IPS-20b (cell line): Measurements from ENCODE around the gene ZNF594.
A peak's percentile ranks its signal among the peaks of the same experiment; 100 is the strongest.
"Not testable (repeated sequence)": the region's sequence is repeated elsewhere in the genome, so short reads cannot be mapped to it uniquely, and the experiment has no call there.

Experiments used
- H3K27ac ChIP-seq: one replicate; pipeline ENCODE4 v1.5.1; 2013; ENCODE audit warnings: low read length
- H3K27me3 ChIP-seq: 2 replicates; pipeline ENCODE4 v1.6.1; 2013; ENCODE audit warnings: mild to moderate bottlenecking, low read length, inconsistent platforms; ENCODE audit not compliant: insufficient read depth
- H3K36me3 ChIP-seq: 2 replicates; pipeline ENCODE4 v1.6.1; 2013; ENCODE audit warnings: low read depth, mild to moderate bottlenecking, inconsistent platforms, low read length, moderate library complexity; ENCODE audit not compliant: insufficient read depth
- H3K4me1 ChIP-seq: 2 replicates; pipeline ENCODE4 v1.6.1; 2013; ENCODE audit warnings: mild to moderate bottlenecking, control low read depth, inconsistent platforms, low read length, moderate library complexity; ENCODE audit not compliant: insufficient read depth
- H3K4me3 ChIP-seq: 2 replicates; pipeline ENCODE4 v1.5.1; 2013; ENCODE audit warnings: mild to moderate bottlenecking, low read length, inconsistent platforms
- H3K9ac ChIP-seq: 2 replicates; pipeline ENCODE4 v1.6.1; 2013; ENCODE audit warnings: low read depth, mild to moderate bottlenecking, inconsistent platforms, low read length, moderate library complexity
- H3K9me3 ChIP-seq: 2 replicates; pipeline ENCODE4 v1.6.1; 2013; ENCODE audit warnings: mild to moderate bottlenecking, low read depth, low read length, inconsistent platforms; ENCODE audit not compliant: insufficient read depth

ZNF594 gene

DNA sequence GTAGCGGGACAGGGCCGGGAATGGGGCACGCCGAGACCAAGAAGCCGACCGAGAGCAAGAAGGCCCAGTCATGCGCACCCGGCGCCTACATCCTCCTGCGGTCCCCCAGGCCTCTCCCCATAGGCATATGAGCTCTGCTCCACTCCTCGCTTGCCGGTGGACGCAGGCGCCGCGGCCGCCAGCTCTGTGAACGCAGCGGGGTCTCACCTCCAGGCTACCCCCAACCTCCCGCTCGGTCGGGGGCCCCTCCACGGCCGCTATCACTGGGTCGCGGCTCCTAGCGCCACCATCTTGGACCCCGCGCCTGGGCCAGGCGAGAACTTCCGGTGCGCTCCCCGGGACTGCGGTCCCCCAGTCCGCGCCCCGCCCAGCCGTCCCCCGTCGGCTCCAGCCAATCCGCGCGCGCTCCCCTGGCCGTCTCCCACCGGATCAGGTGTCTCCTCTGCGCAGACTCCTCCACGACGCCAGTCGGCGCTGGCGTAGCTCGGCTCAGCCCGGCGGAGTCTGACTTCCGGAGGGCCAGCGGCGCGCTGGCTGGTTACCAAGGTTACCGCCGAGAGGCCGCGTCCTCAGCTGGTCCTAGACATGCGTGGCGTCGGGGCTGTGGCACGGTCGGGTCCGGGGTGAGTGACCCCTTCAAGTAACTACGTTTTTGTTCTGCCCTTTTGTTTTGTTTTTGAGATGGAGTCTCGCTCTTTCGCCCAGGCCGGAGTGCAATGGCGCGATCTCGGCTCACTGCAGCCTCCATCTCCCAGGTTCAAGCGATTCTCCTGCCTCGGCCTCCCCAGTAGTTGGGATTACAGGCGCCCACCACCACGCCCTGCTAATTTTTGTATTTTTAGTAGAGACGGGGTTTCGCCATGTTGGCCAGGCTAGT, at the start of gene ZNF594:
TSS of gene ZNF594 (minus strand) at position 328 of the 877 bp plus-strand sequence. CDS start 7,612 bp downstream, outside the sequence.
- Histone ChIP-seq H3K27me3 (no peaks in the 10 kb centered on the region), H3K9ac (peak within 1 kb of the TSS; percentile 91), H3K27ac (peak within 1 kb of the TSS; percentile 70), H3K4me1 (peaks cover 4% of the 10 kb centered on the region; the same call in 1 of the 2 replicates), H3K4me3 (peak within 1 kb of the TSS; percentile 99), H3K36me3 (peaks cover 32% of the 10 kb centered on the region), H3K9me3 (peaks cover 44% of the 10 kb centered on the region)

DNA sequence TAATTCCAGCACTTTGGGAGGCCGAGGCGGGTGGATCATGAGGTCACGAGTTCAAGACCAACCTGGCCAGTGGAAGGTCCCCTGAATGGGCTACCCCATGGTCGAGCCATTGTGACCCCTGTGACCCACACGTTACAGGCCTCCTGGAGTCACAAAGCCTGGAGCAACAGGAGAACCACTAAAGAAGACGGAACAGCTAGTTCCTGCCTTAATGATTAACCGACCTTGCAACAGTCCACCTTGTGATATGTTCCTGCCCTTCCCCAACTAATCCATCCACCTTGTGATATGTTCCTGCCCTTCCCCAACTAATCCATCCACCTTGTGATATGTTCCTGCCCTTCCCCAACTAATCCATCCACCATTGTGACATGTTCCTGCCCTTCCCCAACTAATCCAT, 48.1 kb upstream of the ZNF594 start:
- not testable (repeated sequence) for H3K27me3 ChIP-seq, H3K36me3 ChIP-seq, H3K9ac ChIP-seq, H3K27ac ChIP-seq, H3K4me1 ChIP-seq, H3K9me3 ChIP-seq, H3K4me3 ChIP-seq

DNA sequence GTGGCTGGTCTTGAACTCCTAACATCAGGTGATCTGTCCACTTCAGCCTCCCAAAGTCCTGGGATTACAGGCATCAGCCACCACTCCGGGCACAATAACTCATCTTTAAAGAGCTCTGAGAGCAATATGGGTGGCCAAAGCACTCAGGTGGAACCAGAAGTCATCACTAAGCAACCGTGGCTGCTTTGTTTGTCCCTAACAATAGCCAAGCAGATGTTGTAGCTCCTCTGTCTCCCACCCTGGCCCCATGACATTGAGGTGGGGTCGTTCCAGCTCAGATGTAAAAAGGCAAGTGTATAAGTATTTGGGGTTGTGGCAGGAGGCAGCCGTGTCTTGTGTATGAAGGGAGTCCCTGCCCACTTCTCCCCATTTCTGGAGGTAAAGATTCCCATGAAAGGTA, 46.7 kb upstream of the ZNF594 start:
- Histone ChIP-seq H3K36me3 (no peaks in the 10 kb centered on the region), H3K4me1 (no peaks in the 10 kb centered on the region), H3K27ac (no peak overlapping the region), H3K9ac (no peak overlapping the region), H3K9me3 (no peaks in the 10 kb centered on the region), H3K4me3 (no peak overlapping the region), H3K27me3 (no peaks in the 10 kb centered on the region)

DNA sequence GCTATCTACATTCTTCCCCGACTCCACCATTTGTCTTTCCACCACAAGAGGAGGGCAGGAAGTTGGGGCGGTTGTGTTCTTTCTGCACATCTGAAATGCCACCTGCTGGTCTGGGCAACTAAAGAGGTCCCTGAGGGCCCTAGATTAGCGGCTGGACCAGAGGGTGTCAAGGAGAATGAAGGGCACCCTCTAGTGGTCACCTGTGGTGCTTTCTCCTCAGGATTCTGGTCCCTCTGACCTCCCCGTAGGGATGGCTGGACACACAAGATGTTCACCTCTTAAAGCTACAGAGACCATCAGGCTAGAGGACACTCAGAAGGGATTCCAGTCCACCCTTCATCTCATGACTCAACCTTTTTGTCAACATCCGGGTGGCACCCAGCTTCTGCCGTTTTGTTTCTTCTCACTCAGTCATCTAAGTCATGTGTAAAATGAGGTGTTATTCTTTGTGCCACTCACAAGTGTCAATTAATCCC, 45.9 kb upstream of the ZNF594 start:
- no peaks in the 10 kb centered on the region for H3K27me3 ChIP-seq
- no peak overlapping the region for H3K9ac ChIP-seq
- H3K36me3 ChIP-seq = no peaks in the 10 kb centered on the region
- H3K4me3 ChIP-seq = no peak overlapping the region
- H3K27ac ChIP-seq = no peak overlapping the region
- no peaks in the 10 kb centered on the region for H3K4me1 ChIP-seq
- no peaks in the 10 kb centered on the region for H3K9me3 ChIP-seq

DNA sequence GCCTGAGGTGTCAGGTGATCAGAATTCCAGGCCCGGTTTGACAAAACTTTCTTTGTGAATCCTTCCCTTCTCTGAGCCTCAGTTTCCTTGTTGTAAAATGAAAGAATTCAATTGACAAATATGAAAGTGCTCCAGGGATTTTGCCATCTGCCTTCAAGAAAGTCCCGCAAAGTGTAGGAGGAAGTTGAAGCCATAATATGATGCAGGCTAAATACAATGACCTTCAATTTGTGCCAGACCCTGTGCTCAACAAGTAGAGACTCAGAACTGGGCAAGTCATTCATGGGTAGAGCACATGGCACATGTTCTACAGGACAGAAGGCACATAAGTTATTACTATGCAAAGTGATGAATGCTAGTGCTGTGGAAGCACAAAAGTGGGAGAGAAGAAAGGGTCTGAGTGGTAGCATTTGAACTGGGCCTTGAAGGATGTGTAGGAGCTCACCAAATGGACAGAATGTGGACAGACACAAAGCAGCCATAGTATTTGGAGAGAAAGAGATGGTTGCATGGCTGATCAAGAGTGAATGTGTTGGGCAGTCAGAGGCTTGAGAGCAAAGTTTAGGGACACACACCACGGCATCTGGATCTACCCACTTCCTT, 45.4 kb upstream of the ZNF594 start:
- H3K9ac ChIP-seq = no peak overlapping the region
- H3K4me1 ChIP-seq = no peaks in the 10 kb centered on the region
- no peaks in the 10 kb centered on the region for H3K27me3 ChIP-seq
- no peaks in the 10 kb centered on the region for H3K36me3 ChIP-seq
- H3K9me3 ChIP-seq = no peaks in the 10 kb centered on the region
- H3K4me3 ChIP-seq = no peak overlapping the region
- no peak overlapping the region for H3K27ac ChIP-seq

DNA sequence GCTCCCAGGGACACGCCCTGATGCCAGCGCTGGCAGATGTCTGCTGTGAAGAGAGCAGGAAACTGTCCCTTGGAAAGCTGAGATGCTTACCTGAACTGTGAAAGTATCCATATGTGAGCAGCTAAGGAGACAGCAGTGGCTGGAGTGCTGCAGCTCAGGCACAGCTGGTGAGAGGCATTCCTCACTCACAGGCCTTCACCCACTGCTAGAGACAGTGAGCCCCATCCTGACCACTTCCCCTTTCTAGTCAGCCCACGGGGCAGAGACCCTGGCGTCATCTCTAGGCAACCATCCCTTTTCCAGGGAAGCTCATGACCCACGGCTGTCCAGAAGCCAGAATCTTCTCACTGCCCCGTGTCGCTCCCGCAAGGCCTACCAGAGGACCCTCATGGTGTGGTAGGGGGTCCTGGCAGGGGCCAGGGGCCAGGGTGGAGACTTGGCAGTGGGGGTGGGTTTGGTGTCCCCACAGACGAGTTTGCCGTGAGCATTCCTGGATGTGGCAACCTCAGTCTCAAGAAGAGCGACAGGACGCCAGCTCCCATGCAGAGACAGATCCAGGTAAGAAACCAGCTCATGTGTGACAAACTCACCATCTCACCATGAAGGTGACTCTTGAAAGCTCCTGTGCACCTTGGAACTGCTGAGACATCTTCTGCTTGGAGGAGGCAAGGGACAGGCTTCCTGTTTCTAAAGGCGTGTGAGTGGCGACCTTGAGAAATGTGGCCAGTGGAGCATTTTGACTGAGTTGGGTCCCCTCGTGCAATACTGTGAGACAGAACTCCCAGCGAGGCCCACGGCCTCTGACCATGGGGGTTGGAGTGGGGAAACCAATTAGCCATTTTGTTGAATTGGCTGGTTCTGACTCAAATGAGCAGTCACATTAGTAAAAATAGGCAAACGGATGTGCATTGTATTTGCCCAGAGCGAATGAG, 43.2 kb upstream of the ZNF594 start, which contains the start of gene SCIMP:
TSS of gene SCIMP (minus strand) at position 216 of the 932 bp plus-strand sequence. CDS start at position 111, 105 bp downstream.
- no peaks in the 10 kb centered on the region for H3K27me3 ChIP-seq
- H3K9me3 ChIP-seq = no peaks in the 10 kb centered on the region
- no peak within 1 kb of the TSS for H3K4me3 ChIP-seq
- H3K27ac ChIP-seq = no peak within 1 kb of the TSS
- no peak within 1 kb of the TSS for H3K9ac ChIP-seq
- H3K4me1 ChIP-seq = no peaks in the 10 kb centered on the region
- no peaks in the 10 kb centered on the region for H3K36me3 ChIP-seq

DNA sequence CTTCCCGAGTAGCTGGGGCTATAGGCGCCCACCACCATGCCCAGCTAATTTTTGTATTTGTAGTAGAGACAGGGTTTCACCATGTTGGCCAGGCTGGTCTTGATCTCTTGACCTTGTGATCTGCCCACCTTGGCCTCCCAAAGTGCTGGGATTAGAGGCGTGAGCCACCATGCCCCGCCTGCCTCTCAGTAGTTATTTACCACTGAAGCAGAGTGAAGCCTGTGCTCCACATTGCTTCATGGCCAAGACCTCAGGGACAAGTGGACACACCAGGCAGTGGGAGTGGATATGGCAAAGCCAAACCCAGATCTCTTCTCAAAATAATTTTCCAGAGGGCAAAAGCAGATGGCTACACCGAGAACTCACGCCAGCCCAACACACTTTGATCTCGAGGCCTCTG, 41.8 kb upstream of the ZNF594 start:
- not testable (repeated sequence) for H3K9ac ChIP-seq, H3K4me3 ChIP-seq, H3K4me1 ChIP-seq, H3K9me3 ChIP-seq, H3K27ac ChIP-seq, H3K36me3 ChIP-seq, H3K27me3 ChIP-seq

DNA sequence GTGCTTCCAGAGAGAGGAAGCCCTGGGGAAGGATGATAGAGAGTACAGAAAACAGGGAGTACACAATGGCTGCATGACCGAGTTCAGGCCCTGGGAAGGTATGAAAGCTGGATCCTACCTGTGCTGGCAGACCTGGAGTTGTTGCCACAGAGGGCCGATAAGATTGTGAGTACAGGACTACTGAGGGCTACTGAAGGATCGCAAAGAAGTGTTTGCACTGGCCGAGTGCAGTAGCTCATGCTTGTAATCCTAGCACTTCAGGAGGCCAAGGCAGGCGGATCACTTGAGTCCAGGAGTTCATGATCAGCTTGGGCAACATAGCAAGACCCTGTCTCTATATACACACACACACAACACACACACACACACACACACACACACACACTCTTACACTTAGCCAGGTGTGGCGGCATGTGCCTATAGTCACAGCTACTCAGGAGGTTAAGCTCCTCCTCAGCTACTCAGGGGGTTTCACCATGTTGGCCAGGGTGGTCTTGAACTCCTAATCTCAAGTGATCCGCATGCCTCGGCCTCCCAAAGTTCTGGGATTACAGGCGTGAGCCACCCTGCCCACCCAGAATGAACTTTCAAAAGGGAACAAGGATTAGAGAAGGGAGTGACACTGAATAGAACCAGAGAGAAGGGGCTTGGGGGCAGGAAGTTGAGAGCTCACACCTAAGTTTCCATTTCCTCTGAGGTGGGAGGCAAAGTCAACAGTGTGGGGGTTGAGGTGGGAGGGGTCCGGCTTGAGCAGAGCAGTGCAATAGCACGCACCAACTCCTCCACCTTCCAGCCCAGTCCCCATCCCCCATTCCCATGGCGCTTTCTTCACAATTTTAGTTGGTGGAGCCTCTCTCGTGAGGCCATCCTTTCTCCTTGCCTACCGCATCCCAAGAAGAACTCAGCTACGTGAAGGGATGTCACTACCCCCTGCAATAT, 35.5 kb upstream of the ZNF594 start:
- H3K27ac ChIP-seq = no peak overlapping the region
- H3K9ac ChIP-seq = no peak overlapping the region
- no peak overlapping the region for H3K4me3 ChIP-seq
- H3K27me3 ChIP-seq = no peaks in the 10 kb centered on the region
- no peaks in the 10 kb centered on the region for H3K9me3 ChIP-seq
- H3K4me1 ChIP-seq = no peaks in the 10 kb centered on the region
- H3K36me3 ChIP-seq = no peaks in the 10 kb centered on the region

DNA sequence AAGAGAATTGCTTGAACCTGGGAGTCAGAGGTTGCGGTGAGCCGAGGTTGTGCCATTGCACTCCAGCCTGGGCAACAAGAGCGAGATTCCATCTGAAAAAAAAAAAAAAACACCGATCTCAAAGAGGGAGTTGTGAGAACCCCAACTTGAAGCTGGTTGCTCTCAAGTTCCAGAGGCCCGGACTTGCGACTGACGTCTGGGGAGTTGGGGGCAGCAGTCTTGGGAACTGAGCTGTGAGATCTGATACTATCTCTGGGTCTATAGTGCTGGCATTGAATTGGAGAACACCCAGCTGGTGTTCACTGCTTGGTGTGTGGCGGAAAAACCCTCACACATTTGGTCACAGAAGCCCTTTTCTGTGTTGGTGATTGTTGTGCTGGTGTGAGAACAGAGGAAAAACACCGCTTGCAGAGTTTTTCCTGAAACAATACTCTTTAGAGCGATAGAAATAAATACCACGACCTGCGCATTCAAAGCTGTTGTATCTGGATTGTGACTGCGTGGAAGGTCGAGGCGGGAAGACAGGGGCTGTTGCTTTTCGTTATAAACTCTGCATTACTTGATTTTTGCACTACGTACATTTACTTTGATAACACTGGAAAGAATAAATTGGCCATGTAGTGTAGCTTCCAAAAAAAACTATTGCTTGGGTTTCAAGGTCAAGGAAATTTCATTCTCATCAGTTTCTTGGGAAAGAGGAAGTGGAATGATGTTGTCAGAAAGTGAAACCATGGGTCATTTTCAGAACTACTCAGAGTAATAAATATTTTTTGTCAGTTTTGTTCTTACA, 34.2 kb upstream of the ZNF594 start:
- Histone ChIP-seq H3K27me3 (no peaks in the 10 kb centered on the region), H3K4me1 (no peaks in the 10 kb centered on the region), H3K4me3 (no peak overlapping the region), H3K27ac (no peak overlapping the region), H3K9me3 (no peaks in the 10 kb centered on the region), H3K36me3 (no peaks in the 10 kb centered on the region), H3K9ac (no peak overlapping the region)

DNA sequence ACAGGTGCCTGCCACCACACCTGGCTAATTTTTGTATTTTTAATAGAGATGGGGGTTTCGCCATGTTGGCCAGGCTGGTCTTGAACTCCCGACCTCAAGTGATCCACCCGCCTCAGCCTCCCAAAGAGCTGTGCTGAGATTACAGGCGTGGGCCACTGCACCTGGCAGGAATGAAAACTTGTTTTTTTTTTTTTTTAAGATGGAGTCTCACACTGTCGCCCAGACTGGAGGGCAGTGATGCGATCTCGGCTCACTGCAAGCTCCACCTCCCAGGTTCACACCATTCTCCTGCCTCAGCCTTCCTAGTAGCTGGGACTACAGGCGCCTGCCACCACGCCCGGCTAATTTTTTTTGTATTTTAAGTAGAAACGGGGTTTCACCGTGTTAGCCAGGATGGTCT, 30.2 kb upstream of the ZNF594 start:
- H3K27me3 ChIP-seq, H3K9me3 ChIP-seq, H3K36me3 ChIP-seq, H3K4me1 ChIP-seq, H3K4me3 ChIP-seq, H3K9ac ChIP-seq, H3K27ac ChIP-seq: not testable (repeated sequence)
